Suprapubic skin (tissue), 3 donors: ENCODE results near the gene BNC2.

ENCODE experiments used
- EP300 ChIP-seq: sonication (generic); formaldehyde crosslinking; IDR thresholded peaks from one replicate; pipeline ENCODE4 v1.6.1; 2017; ENCODE audit warnings: antibody characterized with exemption
- POLR2A ChIP-seq, 2 donors: fragments of 450-650 bp; IDR thresholded peaks; one replicate each; pipeline ENCODE4 v1.6.1; 2017; ENCODE audit warnings: antibody characterized with exemption in 2 of 2, mild to moderate bottlenecking in 2 of 2, moderate library complexity in 2 of 2
- TF ChIP-seq, protein P1 (sequence below), 2 donors: fragments of 200-600 bp in 1 of 2; fragments of 450-650 bp in 1 of 2; sonication (generic) in 1 of 2; IDR thresholded peaks; one replicate each; pipeline ENCODE4 v1.5.1; 2016 to 2019; ENCODE audit warnings: antibody characterized with exemption in 2 of 2, mild to moderate bottlenecking in 1 of 2, moderate library complexity in 1 of 2

DNA sequence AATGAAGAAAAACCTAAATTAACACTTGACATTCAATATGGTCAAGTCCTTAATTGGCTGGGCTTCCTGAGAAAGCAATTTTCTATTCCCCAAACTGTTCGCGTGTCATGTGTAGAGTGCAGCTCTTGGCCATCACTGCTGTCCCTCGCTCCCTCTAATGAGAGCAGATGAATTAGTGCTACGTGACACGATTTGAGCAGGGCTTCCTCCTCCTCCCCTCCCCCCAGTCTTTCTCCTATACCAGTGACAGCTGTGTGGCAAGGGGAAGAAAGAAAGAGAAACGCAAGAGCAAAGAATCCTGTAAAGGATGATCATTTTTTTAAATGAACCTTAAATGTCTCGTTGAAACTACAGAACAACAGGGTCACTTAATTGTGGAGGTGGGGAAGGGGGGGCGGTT, 159.6 kb downstream of the BNC2 start:
- TF ChIP-seq, protein P1, sequence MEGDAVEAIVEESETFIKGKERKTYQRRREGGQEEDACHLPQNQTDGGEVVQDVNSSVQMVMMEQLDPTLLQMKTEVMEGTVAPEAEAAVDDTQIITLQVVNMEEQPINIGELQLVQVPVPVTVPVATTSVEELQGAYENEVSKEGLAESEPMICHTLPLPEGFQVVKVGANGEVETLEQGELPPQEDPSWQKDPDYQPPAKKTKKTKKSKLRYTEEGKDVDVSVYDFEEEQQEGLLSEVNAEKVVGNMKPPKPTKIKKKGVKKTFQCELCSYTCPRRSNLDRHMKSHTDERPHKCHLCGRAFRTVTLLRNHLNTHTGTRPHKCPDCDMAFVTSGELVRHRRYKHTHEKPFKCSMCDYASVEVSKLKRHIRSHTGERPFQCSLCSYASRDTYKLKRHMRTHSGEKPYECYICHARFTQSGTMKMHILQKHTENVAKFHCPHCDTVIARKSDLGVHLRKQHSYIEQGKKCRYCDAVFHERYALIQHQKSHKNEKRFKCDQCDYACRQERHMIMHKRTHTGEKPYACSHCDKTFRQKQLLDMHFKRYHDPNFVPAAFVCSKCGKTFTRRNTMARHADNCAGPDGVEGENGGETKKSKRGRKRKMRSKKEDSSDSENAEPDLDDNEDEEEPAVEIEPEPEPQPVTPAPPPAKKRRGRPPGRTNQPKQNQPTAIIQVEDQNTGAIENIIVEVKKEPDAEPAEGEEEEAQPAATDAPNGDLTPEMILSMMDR (IDR thresholded peaks at IDR 0.05) = no peak
- TF ChIP-seq EP300 = no peak
- TF ChIP-seq POLR2A (IDR thresholded peaks at IDR 0.05) = no peak
